T-helper 1 cell (primary cell): ENCODE results near the gene STRN.
"Not testable (repeated sequence)": the region's sequence is repeated elsewhere in the genome, so short reads cannot be mapped to it uniquely, and the experiment has no call there.

Source experiments
- DNase-seq, 5 donors: peaks; one replicate each; pipeline ENCODE4 v3.0.0-alpha.2; 2012 to 2020

STRN gene

GRCh38 chr2:36834731-36835524 lies 131.4 kb downstream of the STRN start:
- DNase-seq, result no peak

GRCh38 chr2:36834203-36834602 lies 132.1 kb downstream of the STRN start:
- DNase-seq, result no peak

GRCh38 chr2:36831185-36831584 lies 135.2 kb downstream of the STRN start:
- DNase-seq, result no peak

GRCh38 chr2:36824683-36825082 lies 141.7 kb downstream of the STRN start:
- not testable (repeated sequence) for DNase-seq

GRCh38 chr2:36824273-36824672 lies 142.1 kb downstream of the STRN start:
- no peak for DNase-seq

- no peak for DNase-seq
Observed at GRCh38 chr2:36823862-36824261, 142.5 kb downstream of the STRN start.

GRCh38 chr2:36820942-36821605 lies 145.3 kb downstream of the STRN start:
- DNase-seq, result no peak

GRCh38 chr2:36819095-36819711 lies 147.1 kb downstream of the STRN start:
- DNase-seq, result no peak

GRCh38 chr2:36818542-36818941 lies 147.8 kb downstream of the STRN start:
- no peak for DNase-seq

GRCh38 chr2:36812196-36812595 lies 154.1 kb downstream of the STRN start:
- no peak for DNase-seq

- no peak for DNase-seq
Observed at GRCh38 chr2:36811071-36811470, 155.3 kb downstream of the STRN start.

GRCh38 chr2:36809069-36809445 lies 157.3 kb downstream of the STRN start:
- DNase-seq, result no peak

- no peak for DNase-seq
Observed at GRCh38 chr2:36808386-36809068, 157.8 kb downstream of the STRN start.

- DNase-seq, result no peak
Observed at GRCh38 chr2:36807223-36807886, 159.0 kb downstream of the STRN start.

- no peak for DNase-seq
Observed at GRCh38 chr2:36805635-36806224, 160.6 kb downstream of the STRN start.

- no peak for DNase-seq
Observed at GRCh38 chr2:36802952-36803351, 163.4 kb downstream of the STRN start.

GRCh38 chr2:36801088-36801487 lies 165.2 kb downstream of the STRN start:
- no peak for DNase-seq

- peak in 1 of 5 donors; percentile 23 for DNase-seq
Observed at GRCh38 chr2:36800381-36800780, 166.0 kb downstream of the STRN start.

- no peak for DNase-seq
Observed at GRCh38 chr2:36798724-36799123, 167.6 kb downstream of the STRN start.

- no peak for DNase-seq
Observed at GRCh38 chr2:36797324-36798070, 168.8 kb downstream of the STRN start.
